Left forelimb (tissue), 1 donor: ENCODE results near the gene TMEM138.

ENCODE experiments used
- DNase-seq: peaks from one replicate; pipeline ENCODE4 v3.0.0-alpha.2; 2018; ENCODE audit warnings: low spot score

Gene TMEM138

DNA sequence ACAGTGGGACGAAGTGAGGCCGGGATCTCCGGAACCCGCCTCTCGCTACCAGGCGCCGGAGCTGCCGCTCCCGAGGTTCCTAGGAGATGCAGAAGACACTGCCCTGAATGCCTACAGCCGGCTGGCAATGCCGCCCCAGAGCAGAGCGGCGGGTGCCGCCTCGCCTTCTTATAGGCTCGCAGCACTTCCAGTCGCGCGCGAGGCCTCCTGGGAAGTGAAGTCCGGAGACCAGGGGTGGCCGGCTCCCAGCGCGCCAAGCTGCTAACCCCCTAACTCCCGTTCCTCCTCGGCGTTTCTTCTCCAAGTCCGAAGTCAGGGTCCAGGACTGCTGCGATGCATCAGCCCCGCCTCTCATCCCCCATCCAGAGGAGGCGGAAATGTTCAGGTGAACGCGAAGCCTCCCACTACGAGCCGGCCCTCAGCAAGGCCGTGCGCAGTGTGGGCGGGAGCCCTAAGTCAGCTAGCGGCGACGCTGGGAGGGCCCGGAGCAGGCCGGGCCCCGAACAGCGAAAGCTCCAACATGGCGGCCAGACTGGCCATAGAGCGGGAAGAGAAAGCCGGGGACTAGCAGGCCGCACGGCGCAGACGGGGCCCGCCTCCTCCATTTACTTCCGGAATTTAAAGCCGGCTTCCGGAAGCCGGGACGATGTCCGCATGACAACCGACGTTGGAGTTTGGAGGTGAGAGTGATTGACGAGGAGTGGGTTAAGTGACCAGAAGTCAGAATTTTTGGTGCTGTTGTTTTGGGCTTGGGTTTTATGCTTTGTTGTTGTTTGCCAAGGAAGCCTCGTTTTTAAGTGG lies at the start of gene TMEM138, which contains the start of gene CYB561A3:
Gene TMEM138, plus strand, starts transcription at position 634 of the 801 bp plus-strand sequence. CDS start 2,017 bp downstream, outside the sequence.
Gene CYB561A3, minus strand, starts transcription at position 142 of the 801 bp plus-strand sequence. CDS start 5,169 bp downstream, outside the sequence.
- DNase-seq: peak; percentile 94

DNA sequence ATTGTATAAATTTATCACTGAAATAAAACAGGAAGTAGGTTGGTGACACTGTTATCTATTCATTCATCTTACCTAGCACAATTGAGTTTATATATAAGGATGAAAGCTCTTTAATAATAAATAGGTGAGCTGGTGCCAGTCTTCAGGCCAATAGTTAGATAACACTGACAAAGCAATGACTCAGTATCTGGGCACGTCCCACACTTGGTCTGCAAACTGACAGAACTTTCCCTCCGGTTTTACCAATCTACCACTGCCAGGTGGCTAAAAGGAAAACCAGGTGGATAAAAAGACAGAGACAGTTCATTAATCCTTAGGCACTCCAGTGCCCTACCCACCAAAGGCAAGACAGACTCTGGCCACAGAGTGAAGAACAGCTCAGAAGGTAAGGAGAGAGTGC lies 46.9 kb upstream of the TMEM138 start:
- DNase-seq: no peak

DNA sequence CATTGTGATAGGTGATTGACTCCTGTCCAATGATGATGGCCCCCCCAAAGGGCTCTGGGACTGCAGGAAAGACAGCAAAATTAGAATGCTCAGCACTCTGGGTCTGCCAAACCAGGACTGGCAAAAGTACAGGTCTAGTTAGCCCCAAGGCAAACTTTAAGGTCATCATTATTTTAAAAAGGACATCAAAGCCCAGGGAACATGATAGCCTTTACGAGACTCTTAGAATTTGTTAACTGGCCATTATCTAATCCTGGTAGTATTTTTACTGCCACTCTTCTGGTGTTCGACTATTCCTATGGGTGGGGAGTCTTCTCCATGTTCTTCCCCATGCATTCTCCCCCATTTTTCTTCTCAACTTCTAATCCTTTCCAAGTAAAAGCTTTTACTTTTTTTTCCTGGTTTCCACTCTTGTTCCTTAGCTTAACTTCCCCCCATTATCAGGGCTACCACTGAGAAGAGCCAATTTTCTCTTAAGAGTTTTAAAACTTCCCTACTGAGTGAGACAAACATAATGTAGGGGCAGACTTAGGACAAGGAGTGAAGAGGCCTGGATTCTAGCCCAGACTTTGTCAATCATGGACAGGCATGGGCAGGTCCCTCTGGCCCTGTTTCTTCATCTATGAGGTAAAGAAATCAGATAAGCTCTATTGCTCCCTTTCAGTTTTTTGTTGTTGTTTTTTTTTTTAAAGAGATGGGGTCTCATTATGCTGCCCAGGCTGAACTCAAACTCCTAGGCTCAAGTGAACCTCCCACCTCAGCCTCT lies 36.3 kb upstream of the TMEM138 start:
- DNase-seq: no peak

DNA sequence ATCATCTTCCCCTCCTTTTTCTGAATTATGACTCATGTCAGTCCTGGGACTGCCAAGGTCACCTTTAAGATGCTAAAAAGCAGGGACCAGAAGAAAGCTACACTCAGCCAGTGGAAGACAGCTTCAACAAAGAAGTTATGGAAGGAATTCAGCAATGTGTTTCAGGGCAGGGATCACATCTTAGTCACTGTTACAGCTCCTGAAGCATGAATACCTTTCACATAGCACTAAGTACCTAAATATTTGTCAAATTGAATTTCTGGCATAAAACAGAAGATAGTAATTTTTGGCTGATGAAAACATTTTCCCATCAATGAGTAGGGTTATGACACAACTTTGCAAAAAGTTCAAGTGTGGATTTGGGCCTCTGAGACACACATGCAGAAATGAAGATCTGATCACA lies 34.5 kb upstream of the TMEM138 start:
- no peak for DNase-seq

DNA sequence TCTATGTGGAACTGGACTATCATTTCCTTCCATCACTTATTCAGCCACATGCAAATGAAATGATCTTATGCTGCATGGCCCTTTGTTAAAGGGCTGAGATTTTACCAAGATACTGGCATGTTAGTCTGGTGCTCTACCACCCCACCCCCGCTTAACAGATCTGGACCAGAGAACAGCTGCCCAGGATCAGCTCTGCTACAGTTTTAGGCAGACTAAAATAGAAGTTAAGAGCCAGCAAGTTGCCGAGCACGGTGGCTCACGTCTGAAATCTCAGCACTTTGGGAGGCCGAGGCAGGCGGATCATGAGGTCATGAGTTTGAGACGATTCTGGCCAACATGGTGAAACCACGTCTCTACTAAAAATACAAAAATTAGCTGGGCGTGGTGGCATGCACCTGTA lies 33.8 kb upstream of the TMEM138 start:
- DNase-seq: no peak

DNA sequence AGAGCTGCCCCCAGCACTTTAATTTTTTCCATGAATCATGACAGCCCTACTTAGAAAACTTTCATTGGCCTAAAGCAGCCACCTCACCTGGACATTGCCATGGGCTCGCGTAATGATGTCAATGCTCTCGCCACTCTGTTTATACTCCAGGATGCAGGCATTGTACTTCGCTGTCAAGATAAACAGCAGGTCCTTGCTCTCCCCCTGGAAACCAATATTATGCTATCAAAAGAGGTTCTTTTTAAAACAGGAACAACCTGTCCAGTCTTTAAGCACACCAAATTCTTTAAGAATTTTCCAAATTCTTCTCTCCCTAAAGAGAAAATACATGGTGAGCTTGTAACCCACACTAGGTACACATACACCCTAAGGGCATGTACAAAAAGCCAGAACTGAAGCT lies 32.3 kb upstream of the TMEM138 start:
- no peak for DNase-seq

DNA sequence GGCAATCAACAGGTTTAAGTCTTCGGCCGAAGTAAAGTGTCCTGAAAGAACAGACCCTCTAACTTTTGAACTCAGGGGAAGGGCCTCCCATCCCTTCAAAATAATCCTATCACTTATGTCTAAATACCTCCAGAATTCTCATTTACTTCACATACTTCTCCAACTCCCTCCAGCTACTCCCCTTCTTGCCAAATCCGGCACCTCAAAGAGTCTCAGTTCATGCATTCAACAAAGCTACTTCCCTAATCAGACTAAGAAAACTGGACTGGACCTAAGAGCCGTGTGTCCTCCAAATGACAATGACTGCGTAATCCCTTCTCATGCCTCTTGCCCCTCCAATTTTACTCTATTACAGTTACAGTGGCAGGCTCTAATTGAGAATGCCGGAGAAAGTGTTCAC lies 30.5 kb upstream of the TMEM138 start:
- DNase-seq: no peak

DNA sequence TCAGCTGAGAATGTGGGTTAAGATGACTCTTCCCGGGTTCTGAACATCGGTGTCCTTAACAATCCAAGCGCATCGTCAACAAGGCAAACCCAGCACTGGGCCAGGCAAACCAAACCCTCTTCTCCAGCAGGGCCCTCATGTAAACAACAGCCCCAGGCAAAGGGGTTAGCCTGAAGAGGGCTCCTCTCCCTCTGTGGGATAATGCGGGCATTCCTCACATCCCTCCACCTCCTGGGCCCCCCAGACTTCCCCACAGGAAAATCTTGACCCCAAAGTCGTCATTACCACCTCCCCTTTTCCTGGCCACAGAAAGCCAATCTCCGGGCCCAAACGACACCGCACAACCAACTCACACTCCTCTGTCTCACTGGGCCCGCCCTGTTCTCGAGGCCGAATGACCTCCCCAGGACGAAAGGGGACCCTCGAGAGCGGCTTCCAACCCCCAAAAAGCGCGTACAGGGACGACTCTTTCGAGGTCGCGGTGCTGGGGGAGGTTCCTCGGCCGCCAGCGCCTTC lies 29.8 kb upstream of the TMEM138 start:
- DNase-seq: no peak

DNA sequence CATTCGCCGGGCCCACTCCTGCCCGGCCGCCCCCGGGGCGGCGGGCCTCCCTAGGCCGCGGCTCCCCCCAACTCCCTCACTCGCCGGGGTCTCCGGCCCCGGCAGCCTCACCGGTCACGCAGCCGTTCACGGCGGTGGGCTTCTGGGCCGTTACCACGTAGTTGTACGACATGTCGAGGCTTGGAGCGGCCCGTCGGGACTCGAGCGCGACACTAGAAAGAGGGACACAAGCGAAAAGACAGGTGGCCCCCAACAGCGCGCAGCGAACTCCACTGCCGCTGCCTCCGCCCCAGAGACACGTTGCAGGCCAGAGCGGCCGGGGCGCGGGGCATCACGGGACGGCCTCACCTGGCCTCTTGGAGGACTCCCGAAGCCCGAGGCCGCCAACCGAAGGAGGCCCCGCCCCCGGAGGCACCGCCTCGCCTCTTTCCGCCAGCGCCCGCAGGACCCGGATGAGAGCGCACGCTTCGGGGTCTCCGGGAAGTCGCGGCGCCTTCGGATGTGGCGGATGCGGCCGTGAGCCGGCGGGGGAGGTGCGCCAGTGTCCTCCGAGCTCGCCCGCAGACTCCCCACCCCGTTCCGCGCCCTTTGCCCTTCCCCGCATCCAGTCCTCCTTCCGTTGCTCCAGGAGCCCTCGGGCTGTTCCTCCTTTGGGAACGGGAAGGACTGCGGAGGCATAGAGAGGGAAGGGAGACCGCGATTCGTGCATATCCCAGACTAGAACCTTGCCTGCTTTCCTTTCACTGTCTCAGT lies 29.2 kb upstream of the TMEM138 start, which contains the start of the genes DDB1 and TKFC:
Gene DDB1, minus strand, starts transcription at position 309 of the 753 bp plus-strand sequence. Its CDS starts 137 bp downstream, at position 172.
Gene TKFC, plus strand, starts transcription at position 432 of the 753 bp plus-strand sequence. CDS start 1,501 bp downstream, outside the sequence.
- peak; percentile 97 for DNase-seq

DNA sequence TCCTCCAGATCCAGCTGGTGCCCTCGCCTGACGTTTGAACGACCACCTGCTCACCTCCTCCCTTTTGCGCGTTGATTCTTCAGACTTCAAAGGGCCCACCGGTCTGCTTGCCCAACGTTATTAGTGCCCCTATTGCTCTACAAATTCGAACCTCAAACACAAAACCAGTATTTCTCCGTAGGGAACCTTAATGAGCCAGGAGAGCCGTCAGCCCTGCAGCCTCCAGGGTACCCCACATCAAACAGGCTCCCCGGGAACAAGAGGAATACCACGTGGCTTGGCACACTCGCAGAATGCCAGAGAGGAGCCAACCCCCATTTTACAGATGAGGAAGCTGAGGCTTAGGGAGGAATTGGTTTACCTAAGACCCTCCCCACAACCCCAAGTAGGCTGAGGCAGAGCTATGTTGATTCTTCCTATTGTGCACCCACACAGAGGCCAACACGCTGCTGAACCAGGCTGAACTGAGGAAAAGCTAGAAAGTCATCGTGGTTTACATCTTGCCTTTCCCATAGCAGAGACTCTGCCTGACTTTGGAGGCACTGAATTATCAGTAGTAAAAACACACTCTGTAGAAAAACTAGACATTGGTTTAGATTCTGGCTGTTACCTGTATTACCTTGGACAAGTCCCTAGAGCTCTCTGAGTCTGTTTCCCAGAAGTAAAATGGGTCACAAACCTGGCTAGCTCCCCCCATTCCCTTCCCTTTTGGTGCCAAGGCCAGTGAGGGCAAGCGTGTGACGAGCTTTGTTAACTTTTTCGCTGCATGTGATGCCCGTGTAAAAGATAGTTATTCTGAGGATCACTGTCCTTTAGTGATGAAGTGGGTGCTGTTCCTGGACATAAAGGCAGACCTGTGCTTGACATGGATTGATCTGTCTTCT lies 28.4 kb upstream of the TMEM138 start:
- no peak for DNase-seq

DNA sequence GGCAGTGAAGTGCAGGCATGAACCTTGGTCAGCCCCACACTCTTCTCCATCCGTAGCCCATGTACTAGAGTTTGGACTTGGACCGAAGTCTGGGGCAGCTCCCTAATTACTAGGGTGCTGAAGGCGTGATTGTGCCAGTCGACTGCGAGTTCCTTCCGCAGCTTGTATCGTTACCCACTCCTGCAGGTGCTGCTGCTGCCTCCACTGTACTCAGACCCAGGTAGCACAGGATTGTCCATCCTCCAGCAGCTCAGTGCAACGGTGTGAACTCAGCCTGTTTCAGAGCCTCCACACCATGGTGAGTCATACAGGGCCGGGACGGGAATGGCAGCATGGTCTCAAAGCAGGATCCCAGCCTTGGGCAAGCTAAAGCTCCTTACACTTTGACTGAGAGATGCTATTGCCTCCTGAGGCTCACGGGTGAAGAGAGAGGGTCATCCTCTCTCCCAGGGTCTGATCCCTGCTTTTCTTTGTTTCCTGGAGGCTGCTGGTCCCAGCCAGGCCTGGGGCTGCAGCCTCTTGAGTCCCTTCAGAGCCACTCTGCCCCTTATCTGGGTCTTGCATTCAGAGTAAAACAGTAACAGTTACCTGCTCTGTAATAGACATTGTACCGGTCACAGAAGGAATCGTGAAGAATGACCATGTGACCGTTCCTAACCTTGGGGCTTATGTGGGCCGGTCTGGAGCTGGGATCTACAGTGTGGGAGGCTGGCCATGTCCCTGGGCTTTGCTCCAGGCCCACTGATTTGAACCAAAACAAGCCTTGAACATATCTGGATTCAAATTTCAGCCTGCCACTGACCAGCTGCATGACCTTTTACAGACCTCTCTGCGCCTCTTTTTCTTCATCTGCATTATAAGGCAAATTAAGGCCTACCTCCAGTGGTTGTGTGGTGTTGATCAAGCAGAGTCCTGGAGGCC lies 27.5 kb upstream of the TMEM138 start:
- DNase-seq: no peak

DNA sequence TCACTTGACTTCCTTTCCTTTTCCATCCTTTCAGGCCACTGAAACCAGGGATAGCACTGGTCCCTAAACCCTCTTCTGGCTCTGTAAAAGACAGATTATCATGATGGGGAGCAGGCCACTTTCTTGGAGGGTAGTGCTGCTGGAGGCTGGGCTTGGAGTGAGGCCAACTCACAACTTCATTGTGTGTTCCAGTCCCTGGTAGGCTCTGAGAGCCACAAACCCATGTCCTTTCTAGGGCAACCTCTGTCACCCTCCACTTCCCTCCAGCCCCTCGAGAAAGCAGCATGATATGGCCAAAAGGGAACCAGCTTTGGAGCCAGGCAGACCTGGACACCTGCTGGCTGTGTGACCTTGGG lies 26.8 kb upstream of the TMEM138 start:
- DNase-seq: no peak

DNA sequence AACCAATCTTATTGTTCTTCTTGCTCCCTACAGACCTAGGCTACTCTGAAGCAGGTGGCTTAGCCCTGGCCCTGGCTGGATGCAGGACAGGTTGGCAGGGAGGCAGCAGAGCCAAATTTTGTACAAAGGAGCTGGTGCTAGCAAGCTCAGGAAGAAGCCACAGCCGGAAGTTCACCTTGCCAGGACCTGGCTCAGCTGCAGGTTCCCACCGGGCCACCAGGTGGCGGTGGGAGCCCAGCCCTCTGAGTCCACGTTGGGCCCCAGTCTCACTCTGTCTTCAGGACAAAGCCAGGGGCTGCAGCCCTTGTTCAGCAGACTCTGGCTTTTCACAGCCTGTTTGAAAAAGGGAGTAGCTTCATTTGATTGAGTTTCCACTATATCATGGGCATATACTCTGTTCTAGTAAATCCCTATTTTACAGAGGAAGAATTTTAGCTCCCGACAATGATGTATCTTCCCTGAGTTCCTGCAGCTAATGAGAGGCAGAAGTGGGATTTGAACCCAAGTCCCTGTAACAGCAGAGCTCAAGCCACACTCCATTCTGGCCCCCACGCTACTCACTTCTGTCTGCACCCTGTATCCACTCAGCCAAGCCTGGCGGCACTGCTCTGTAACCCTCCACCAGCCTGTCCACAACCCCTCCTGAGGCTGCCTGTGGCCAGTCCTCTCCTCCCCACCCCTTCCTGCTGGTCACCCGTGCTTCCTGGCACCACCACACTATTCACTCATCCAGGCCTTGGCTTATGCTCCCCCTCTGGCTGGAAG lies 25.8 kb upstream of the TMEM138 start:
- DNase-seq: peak; percentile 86

DNA sequence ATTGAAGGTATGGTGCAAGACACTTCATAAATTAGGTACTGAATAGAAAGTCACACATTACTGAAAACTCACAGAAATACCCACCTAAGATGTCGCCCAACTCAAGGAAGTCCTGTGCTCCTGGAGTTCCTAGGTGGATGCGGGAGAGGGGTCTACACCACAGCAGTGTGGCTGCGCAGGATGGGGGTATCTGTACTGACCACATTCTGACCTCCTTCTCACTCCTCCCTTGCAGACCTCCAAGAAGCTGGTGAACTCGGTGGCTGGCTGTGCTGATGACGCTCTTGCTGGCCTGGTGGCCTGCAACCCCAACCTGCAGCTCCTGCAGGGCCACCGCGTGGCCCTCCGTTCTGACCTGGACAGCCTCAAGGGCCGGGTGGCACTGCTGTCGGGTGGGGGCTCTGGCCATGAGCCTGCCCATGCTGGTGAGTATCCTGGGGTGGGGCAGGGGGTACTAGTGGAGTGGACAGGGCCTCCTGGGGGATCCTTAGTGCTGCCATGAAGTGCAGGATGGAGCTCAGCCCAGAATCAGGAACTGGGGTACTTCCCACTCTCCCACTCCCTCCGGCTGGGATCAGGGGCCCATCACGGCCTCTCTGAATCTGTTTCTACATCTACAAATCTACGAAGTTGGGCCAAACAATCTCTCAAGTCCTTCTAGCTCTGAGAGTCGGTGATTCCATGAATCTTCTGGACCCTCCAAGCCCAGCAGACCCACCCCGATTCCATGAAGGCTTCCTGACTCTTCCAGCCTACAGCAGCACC lies 24.3 kb upstream of the TMEM138 start:
- DNase-seq: no peak

DNA sequence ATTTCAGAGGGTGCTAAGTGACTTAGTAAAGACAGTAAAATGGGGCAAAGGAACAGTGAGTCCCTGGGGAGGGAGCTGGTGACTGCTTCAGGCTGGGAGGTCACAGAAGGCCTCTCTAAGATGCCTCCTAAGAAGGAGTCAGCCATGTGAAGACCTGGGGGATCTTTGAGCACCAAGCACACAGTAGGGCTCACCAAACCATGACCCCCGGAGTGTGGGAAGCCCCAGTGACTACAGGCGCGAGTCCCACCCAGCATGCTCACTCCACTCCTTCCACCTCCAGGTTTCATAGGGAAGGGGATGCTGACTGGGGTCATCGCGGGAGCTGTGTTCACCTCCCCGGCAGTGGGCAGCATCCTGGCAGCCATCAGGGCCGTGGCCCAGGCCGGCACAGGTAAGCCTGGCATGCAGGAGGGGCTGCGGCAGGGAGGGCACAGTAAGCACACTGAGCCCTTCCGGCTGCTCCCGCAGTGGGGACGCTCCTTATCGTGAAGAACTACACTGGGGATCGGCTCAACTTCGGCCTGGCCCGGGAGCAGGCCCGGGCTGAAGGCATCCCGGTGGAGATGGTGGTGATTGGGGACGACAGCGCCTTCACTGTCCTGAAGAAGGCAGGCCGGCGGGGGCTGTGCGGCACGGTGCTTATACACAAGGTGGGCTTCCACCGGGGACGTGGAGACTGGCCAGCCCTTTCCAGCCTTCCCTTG lies 23.2 kb upstream of the TMEM138 start:
- DNase-seq: no peak

DNA sequence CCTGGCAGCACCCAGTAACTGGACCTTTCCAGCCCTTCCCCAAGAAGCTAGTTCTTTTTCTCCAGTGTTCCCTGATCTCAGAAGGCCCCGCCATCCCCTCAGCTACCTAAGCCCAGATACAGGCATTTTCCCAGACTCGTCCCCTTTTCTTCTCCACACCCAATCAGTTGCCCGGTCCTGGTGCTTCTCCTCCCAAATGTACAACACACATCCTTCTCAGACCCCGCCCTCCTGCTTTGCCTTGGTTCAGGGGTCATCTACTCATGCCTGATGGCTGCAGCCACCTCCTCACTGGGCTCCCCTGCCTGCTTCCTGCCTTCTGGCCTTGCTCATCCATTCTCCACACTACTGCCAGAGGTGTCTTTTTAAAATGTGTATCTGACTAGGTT lies 22.7 kb upstream of the TMEM138 start:
- DNase-seq: no peak

DNA sequence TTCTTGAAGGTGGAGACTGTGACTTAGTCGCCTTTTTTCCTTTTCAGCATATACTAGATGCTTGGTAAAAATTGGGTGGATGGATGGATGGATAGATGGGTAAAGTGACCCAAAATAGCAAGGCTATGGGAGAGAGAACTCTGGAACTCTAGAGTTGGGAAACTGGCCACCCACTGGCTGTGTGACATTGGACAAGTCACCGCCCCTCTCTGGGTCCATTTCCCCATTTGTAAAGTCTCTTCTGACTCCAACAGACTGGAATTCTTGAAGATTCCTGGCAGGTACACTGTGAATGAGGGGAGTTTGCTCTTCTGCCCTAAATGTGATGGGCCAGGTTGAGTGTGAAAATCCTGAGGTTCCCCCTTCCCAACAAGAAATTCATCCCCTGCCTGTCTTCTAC lies 21.2 kb upstream of the TMEM138 start:
- no peak for DNase-seq

DNA sequence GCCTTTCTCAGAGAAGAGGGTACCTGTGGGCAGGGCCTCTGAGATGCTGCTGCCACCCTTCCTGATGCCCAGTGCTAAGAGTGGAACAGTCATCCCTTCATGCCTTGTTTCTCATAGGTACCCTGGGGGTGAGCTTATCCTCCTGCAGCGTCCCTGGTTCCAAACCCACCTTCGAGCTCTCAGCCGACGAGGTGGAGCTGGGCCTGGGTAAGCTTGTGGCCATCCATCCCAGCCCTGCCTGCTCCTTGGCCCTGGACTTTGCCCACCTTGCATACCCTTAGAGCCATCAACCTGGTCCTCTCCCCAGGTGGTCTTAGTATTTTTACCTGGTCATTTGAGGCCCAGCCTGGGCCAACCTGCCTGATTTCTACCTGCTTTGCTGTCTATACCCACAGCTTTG lies 20.5 kb upstream of the TMEM138 start:
- DNase-seq: no peak
